Measurements from ENCODE around the gene PNMA6E.

- TF ChIP-seq POLR2AphosphoS5 (IDR thresholded peaks at IDR 0.05; ENCODE audit: insufficient read depth, low read depth, low read length) (no peak), CTCF (IDR thresholded peaks at IDR 0.05; ENCODE audit: extremely low read depth in 1 of 2, insufficient read depth in 1 of 2, low read depth in 1 of 2, low read length in 2 of 2) (no peak), POLR2A (IDR thresholded peaks at IDR 0.05; ENCODE audit: low read depth, low read length) (no peak), FOS (IDR thresholded peaks at IDR 0.05; ENCODE audit: borderline replicate concordance, insufficient read depth, low read length) (no peak), MAX (IDR thresholded peaks at IDR 0.05; ENCODE audit: insufficient read depth, insufficient read length) (no peak), JUN (IDR thresholded peaks at IDR 0.05; ENCODE audit: borderline replicate concordance, insufficient read depth, insufficient read length, low read depth) (no peak), EZH2 (IDR thresholded peaks at IDR 0.05; ENCODE audit: borderline replicate concordance, low read depth, low read length, severe bottlenecking) (no peak), MYC (IDR thresholded peaks at IDR 0.05; ENCODE audit: low read depth, low read length) (no peak)
These were observed 9.7 kb upstream of the PNMA6E start for GRCh38 chrX:153410888-153411254.
